ENCODE results near the gene SLCO4C1.
"Not testable (repeated sequence)": the region's sequence is repeated elsewhere in the genome, so short reads cannot be mapped to it uniquely, and the experiment has no call there.

SLCO4C1 gene, protein sequence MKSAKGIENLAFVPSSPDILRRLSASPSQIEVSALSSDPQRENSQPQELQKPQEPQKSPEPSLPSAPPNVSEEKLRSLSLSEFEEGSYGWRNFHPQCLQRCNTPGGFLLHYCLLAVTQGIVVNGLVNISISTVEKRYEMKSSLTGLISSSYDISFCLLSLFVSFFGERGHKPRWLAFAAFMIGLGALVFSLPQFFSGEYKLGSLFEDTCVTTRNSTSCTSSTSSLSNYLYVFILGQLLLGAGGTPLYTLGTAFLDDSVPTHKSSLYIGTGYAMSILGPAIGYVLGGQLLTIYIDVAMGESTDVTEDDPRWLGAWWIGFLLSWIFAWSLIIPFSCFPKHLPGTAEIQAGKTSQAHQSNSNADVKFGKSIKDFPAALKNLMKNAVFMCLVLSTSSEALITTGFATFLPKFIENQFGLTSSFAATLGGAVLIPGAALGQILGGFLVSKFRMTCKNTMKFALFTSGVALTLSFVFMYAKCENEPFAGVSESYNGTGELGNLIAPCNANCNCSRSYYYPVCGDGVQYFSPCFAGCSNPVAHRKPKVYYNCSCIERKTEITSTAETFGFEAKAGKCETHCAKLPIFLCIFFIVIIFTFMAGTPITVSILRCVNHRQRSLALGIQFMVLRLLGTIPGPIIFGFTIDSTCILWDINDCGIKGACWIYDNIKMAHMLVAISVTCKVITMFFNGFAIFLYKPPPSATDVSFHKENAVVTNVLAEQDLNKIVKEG

DNA sequence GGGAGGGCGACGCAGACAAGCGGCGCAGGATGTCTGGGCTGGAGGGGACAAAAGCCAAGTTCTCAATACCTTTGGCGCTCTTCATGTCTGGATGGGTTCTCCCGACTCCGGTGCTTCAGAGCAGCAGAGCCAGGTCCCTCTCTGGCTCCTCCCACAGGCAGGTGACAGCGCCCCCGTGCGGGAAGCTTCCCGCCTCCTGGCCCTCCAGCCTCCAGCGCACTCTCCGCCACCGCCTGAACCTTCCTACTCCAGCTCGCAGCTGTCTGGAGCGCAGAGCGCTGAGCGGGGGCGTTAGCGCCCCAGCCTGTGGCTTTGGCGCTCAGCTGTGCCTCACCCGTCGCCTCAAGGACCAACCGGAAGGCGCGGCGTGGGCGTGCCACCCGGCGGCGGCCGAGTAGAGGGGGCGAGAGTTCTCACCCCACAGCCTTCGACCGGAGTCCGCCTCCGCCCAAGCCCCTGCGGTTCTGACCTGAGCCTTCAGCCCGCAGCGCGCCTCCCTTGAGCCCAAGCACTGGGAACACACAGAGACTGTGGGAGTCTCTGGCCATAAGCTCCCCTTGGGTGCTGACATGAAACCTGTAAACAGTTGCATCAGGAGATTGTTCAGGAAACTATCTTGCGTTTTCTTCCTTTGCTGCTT lies at the start of gene SLCO4C1:
TSS of gene SLCO4C1 (minus strand) at position 107 of the 640 bp plus-strand sequence. CDS start at position 85, 22 bp downstream.
- DNase-seq, result peak; percentile 41

DNA sequence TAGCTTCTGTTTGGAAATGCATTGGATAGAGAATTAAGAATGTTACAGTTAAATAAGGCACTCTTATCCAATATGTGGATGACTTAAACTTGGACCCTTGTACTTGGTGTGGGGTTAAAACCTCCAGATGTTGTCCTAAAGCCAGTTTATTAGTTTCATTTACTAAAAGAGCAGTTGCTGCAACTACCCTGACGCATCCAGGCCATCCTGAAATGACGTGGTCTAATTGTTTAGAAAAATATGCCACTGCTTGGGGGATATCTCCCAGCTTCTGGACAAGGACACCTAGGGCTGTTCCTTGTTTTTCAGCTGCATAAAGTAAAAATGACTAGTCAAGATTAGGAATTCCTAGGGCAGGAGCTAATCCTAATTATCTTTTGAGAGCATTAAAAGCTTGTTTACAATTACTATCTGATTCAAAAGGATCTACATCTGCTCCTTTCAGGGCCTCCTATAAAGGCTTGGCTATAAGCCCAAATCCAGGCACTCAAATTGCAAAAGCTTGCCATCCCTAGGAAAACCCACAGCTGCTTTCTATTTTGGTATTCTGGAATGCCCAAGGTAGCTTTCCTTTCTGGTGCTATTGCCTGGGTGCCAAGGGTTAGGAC lies 45.7 kb upstream of the SLCO4C1 start:
- peak; percentile 85 for DNase-seq

DNA sequence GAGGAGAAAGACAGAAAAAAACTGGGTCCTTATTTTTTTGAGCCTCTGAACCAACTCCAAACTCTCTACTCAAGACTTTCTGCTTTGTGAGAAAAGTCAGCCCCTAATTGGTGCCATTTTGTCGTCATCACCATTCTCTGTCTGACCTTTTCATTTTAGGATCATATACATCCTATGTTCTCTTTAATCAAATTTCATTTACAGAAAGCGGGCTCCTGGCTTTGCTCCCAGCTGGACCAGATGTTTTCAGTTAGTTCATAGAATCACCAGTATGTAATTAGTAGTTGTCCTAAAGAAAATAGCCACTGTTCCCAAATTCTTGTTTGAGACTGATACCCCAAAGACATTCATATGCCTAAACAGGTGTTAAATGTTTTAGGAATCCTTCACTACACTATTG lies 28.6 kb upstream of the SLCO4C1 start:
- no peak for DNase-seq

DNA sequence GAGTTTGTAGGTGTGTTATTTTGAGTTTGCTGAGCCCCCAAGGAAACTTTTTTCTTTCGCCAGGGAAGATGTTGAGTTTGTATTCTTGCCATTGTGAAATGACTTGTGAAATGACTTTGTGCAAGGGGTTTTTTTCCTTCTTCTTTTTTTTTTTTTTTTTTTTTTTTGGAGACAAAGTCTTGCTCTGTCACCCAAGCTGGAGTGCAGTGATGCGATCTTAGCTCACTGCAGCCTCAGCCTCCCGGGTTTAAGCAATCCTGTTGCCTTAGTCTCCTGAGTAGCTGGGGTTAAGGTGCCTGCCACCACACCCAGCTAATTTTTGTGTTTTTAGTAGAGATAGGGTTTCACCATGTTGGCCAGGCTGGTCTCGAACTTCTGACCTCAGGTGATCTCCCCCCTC lies 22.7 kb upstream of the SLCO4C1 start:
- not testable (repeated sequence) for DNase-seq

DNA sequence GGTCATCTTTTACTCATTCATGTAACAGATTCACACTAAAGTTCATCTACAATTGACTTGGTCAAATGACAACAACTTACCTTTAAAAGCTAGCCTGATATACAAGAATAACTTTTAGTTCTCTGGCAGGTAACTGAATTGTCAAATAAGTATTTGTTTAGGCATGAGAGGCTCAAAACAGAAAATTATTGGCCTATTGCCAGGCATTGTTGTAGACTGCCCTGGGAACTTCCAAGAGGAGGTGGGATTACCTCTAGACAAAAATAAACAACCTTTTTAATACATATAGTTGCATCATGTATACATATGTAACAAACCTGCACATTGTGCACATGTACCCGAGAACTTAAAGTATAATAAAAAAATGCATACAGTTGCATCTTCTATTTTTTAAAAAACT lies 18.2 kb upstream of the SLCO4C1 start:
- DNase-seq, result no peak

DNA sequence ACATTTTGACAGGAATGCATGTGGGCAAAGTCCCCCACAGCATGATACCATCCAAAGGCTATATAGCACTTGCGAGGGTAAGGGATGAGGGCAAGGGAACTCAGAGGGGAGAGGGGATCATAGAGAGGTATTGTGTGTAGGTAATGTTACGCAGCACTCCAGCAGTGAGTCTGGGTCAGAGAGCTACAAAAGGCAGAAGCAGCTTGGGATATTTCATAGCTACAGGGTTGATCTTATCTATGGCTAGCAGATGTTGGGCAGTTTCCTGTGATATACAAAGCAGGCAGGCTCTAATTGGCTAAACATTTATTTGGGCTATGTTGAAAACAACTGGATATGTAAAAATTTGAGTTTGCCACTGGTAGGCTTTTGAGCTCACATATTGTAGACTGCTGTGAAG lies 17.8 kb upstream of the SLCO4C1 start:
- no peak for DNase-seq

DNA sequence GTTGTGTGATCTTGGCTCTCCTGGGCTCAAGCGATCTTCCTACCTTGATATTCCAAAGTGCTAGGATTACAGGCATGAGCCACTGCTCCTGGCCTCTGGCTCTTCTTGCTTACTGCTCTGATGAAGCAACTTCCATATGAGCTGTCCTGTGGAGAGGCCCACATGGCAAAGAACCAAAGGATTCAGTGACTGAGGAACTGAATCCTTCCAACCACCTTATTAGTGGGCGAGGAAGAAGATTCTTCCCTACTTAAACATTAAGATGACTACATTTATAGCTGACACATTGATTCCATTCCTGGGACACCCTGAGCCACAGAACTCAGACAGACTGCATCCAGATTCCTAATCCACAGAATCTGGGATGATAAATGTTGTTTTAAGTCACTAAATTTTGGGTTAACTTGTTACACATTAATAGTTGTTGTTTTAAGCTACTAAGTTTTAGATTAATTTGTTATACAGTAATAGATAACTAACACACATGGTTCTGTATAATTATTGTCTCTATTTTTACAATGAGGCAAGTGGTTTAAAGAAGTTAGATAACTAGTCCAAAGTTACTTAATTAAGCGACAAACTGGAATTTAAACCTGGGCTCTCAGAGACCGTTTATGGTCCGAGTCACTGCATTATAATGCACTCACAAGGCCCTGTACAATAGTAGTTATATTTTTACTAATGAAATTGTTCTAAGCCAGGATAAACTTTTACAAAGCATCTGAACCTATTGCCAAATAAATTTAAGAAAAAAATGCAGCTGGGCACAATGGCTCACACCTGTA lies 16.7 kb upstream of the SLCO4C1 start:
- no peak for DNase-seq

DNA sequence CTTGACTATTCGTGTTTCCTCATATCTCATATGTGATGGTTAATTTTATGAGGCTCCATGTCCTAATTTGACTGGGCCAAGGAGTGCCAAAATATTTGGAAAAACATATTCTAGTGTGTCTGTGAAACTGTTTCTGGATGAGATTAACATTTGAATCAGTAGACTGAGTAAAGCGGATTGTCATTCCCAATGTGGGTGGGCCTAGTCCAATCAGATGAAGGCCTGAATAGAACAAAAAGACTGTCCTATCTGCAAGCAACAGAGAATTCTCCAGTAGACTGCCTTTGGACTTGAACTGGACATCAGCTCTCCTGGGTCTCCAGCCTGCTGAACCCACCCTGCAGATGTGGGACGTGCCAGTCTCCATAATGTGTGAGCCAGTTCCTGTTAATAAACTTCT lies 13.5 kb upstream of the SLCO4C1 start:
- DNase-seq, result no peak

DNA sequence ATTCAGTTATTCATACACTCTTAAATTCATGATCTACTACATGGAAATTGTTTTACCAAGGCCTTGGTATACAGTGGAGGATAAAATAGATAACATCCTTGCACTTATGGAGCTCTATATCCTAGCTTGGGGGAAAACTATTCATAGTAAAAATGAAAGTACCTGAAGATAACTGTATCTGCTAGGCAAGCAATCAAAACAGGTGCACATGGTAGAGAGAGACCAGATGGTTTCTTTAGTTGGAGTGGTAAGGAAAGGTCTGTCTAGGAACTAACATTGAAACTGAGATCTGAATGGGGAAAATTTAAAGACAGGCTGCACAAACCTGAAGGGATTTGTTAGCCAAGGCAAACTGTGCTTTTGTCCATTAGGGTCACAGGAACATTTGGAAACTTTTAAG lies 11.1 kb upstream of the SLCO4C1 start:
- DNase-seq, result peak; percentile 59

DNA sequence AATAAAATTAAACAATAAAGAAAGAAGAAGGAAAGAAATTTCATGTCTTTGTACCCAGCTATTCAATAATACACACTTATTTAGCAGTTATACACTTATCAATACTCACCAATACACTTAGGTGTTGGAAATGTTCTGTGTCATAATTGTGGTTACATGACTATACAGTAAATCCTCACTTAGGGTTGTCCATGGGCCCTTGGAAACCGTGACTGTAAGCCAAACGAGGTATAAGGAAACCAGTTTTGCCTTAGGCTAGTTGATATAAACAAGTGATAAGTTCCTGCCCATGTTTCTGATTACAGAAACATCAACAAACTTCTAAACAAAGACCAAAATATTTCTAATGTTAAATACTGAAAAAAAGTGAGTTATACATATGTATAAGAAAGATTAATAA lies 10.0 kb upstream of the SLCO4C1 start:
- no peak for DNase-seq

DNA sequence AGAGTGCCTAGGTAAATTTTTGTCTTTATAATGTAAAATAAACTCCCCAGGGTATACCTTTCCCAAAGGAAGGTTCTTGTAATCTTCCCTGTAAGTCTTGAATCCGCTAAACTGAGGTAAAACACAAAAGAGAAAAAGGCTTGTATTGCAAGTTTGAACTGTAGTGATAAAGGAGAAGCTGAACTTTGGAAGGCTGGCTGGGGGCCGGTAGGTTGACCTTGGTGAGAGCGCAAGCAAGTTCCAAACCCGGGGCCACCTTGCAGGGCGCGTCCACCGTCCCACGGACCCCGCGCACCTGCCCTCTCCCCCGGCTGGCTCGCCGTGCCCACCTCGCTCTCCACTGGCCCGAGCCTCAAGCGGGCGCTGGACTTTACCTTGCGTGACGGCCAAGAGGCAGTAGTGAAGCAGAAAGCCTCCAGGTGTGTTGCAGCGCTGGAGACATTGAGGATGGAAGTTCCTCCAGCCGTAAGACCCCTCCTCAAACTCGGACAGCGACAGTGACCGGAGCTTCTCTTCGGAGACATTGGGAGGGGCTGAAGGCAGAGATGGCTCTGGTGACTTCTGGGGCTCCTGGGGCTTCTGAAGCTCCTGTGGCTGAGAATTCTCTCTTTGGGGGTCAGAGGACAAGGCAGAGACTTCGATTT lies 428 bp downstream of the SLCO4C1 start:
- DNase-seq, result no peak

DNA sequence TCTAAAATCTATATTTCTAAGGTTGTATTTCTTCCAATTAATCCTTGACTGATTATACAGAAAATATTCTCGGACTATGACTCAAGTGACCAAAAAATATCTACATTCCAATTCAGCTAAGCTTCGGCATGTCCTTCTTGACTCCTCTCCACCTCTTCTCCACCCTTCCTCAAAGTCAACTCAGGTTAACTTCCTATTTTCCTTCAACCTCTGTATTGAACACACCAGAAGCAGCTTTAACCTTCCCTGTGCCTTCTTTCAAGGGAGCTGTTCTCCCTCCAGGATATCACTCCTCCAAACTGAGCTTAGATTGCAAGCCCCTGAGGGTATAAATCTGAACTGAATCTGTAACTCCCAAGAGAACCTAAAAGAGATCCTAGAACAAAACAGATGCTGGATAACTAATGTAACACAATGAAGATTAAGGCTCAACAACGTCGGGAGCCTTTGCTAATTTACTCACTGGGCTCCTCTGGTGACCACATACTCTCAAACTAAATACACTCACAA lies 1.1 kb downstream of the SLCO4C1 start:
- DNase-seq, result no peak

DNA sequence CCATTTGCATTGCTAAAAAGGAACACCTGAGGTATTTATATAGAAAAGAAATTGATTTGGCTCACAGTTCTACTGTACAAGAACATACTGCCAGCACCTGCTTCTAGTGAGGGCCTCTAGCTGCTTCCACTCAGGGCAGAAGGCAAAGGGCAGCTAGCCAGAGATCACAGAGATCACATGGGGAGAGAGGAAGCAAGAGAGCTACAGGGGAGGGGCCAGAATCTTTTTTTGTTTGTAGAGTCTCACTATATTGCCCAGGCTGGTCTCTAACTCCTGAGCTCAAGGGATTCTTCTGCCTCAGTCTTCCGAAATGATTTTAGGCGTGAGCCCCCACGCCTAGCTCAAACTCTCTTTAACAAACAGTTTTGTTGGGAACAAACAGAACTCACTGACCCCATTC lies 6.1 kb downstream of the SLCO4C1 start:
- DNase-seq, result no peak

DNA sequence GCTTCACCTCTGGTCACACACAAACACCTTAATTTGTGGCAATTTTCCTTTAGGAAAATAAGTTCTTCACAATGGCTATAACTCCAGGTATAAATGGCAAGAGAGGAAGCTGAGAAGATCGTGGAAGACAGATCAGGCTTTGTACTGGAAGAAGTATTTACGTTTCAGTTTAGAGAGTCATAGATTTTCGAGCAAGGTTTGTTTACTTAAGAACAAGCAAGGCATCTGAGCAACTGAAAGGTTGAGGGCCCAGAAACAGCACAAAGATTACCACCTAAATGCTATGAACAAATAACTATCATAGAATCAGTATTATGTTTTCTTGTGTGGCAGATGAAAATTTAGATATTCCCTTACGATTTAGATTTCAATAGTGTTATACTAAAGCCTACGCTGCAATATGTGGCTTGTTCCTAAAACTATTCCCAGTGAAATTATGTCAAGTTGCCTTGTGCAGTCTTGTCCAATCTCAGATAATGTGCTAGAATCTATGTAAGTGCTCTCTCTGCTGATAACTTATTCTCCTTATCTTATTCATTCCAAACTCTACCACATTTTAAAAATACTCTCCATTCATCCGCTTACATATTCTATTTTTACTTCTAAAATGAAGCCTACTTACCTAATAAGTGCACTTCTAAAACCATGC lies 6.7 kb downstream of the SLCO4C1 start:
- DNase-seq, result no peak

DNA sequence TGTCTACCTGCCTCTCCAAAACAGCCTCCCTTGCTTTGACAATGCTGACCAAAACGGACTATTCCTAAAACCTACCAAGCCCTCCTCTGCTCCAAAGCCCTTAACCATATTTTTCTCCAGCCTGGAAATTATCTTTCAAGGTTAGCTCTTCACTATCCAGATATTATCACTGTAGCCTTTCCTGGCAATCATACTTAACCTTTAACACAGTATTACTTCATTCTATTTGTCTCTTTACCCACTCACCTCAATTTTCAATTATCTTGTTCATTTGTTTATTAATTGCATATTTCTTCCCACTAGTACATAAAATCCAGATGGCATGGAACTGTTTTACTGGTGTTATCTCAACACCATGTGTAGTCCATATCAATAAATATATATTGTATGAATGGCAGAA lies 7.5 kb downstream of the SLCO4C1 start:
- DNase-seq, result no peak

DNA sequence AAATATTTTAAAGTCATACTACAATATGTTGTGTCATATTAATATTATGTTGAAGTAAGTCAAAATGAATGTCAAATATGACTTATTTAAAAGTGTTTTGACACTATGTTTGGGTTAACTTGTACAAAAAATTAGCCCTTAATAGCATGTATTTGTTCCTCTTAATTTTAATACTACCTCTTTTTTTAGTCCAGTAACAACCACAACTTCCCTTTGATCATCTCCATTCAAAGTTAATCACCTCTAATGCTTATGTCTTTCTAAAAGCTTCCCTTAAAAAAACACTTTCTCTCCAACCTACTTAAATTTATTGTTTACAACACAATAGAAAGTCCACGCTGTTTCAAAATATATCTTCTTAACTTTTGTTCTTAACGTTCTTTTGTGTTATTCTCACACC lies 9.6 kb downstream of the SLCO4C1 start:
- DNase-seq, result no peak

DNA sequence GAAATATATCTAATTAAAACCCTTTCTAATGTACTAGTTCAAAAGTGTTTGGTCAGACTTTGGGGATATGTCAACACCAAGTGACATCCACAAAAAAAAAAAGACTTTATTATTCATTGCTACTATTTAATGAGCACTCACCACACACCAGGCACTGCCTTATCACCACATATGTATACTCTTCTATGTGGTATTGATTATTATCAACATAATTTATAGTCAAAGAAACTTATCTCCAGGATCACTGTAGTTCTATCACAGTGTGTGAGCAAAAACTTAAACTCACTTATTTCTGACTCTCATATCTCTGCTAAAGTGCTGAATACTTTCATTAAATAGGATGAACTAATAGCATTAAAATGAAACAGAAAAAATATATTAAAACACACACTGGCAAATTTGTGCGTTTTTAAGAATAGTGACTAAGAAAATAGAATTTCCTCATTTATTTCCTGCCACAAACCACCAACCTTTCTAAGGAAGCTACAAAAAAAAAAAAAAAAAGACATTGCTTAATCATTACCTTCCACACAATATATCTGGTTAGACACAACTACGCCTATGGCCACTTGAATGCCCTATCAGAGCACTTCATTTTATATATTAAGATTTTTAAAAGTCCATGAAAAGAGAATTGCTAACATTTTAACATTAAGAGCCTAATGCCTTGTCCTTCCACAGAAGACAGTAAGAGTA lies 12.8 kb downstream of the SLCO4C1 start:
- DNase-seq, result no peak

DNA sequence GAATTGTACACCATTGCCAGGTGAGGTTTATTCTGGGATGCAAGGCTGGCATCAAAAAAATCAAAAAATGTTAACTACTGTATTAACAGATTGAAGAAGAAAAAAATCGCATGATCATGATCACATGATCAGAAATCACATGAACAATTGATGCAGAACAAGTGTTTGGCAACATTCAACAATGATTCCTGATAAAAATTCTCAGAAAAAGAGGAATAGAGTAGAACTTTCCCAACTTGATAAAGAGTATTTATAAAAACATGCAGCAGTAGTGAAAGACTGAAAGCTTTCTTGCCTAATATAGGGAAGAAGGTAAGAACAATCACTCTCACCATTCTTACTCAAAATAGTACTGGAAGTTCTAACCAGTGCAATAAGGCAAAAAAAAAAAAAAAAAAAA lies 16.4 kb downstream of the SLCO4C1 start:
- no peak for DNase-seq

DNA sequence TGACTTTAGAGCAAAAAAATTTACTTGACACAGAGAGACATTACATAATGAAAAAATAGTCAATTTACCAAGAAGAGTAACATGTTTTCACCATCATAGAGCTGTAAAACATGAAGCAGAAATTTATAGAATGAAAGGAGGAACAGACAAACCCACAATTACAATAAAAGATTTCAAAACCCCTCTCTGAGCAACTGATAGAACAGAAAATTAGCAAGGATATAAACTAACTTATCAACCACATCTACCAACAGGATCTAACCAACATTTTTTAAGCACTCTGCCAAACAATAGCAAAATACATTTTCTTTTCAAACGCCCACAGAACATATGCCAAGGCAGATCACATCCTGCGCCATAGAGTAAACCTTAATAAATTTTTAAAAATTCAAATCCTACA lies 17.9 kb downstream of the SLCO4C1 start:
- DNase-seq, result no peak

DNA sequence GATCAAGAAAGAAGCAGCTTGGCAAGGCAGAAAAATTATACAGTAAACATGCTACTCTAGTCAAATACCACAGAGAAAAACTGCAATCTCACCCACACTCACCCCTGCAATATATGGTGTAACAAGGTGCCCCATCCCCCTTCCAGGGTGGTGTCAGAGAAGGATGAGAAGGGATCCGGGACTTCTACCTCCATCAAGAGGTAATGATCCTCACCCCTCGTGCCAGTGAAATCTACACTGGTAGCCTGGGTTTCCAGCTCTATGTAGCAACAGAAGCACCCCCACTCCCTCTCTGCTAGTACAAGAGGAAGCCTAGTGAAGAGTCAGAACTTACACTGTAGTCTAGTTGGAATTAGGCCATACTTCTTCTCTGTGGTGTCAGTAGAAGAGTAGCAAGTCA lies 18.9 kb downstream of the SLCO4C1 start:
- no peak for DNase-seq

DNA sequence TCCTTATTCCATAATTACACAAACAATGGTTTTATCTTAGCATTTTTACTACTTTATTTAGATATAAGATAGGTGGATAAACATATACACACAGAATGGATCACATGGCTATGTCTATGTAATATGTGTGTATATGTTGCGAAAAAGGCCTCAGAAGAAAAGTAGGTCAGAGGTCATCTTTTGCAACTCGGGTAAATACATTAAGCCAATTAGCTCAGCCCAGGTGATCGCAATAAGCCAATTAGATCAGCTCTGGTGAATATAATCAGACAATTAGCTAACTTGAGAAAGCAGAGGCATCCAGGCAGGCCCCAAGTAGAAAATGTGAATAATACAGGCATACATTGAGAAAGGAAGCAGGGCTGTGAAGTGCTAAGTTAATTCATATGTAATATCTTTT lies 24.3 kb downstream of the SLCO4C1 start:
- DNase-seq, result no peak
